NCI-H1694 (cell line): ENCODE measurements around the gene FAM83C.

Source experiments
- DNase-seq: peaks from one replicate; lab custom pipeline; 2025; lab: John Stamatoyannopoulos, UW

The FAM83C gene

GRCh38 chr20:35283441-35284266, 8.6 kb downstream of the FAM83C start:
- no peak for DNase-seq

- DNase-seq, result no peak
Observed at GRCh38 chr20:35281506-35282101, 10.6 kb downstream of the FAM83C start.

- DNase-seq, result no peak
Observed at GRCh38 chr20:35280523-35280922, 11.7 kb downstream of the FAM83C start.

GRCh38 chr20:35279533-35280174, 12.6 kb downstream of the FAM83C start:
- no peak for DNase-seq

GRCh38 chr20:35279040-35279439, 13.2 kb downstream of the FAM83C start:
- DNase-seq, result no peak

- DNase-seq, result no peak
Observed at GRCh38 chr20:35277531-35278395, 14.5 kb downstream of the FAM83C start, which contains the start of gene MMP24OS. MMP24OS (minus strand) TSS chr20:35278122; CDS start chr20:35277929, 193 bp downstream.

GRCh38 chr20:35277127-35277526, 15.1 kb downstream of the FAM83C start:
- no peak for DNase-seq

GRCh38 chr20:35276408-35276807, 15.8 kb downstream of the FAM83C start:
- no peak for DNase-seq

- no peak for DNase-seq
Observed at GRCh38 chr20:35275741-35276251, 16.4 kb downstream of the FAM83C start.

- DNase-seq, result no peak
Observed at GRCh38 chr20:35274172-35275092, 17.8 kb downstream of the FAM83C start.

- no peak for DNase-seq
Observed at GRCh38 chr20:35273449-35274171, 18.6 kb downstream of the FAM83C start.

- DNase-seq, result no peak
Observed at GRCh38 chr20:35271904-35272303, 20.3 kb downstream of the FAM83C start.

- DNase-seq, result no peak
Observed at GRCh38 chr20:35271073-35271882, 20.9 kb downstream of the FAM83C start.

GRCh38 chr20:35270021-35270902, 22.0 kb downstream of the FAM83C start:
- no peak for DNase-seq

GRCh38 chr20:35269055-35269781, 23.0 kb downstream of the FAM83C start:
- DNase-seq, result no peak

GRCh38 chr20:35267092-35267491, 25.1 kb downstream of the FAM83C start:
- no peak for DNase-seq

GRCh38 chr20:35264755-35265154, 27.5 kb downstream of the FAM83C start:
- no peak for DNase-seq
